HG02610 (cell line): ENCODE results near the gene ANGPTL8.

Experiments used
- ATAC-seq: cut with Tn5 transposase; IDR thresholded peaks from one replicate; pipeline ENCODE4 v1.9.1; 2021; ENCODE audit warnings: mild to moderate bottlenecking, moderate library complexity; ENCODE audit not compliant: unreplicated experiment

ANGPTL8 gene

GRCh38 chr19:11260996-11261395, 21.6 kb downstream of the ANGPTL8 start:
- no peak for ATAC-seq

GRCh38 chr19:11261431-11261970, 22.1 kb downstream of the ANGPTL8 start:
- ATAC-seq: no peak

GRCh38 chr19:11261971-11262839, 22.8 kb downstream of the ANGPTL8 start, which contains the start of gene DOCK6:
DOCK6 (minus strand) TSS chr19:11262524; CDS start chr19:11262440, 84 bp downstream.
- ATAC-seq: no peak

- no peak for ATAC-seq
Measured at GRCh38 chr19:11263726-11264125, 24.3 kb downstream of the ANGPTL8 start.

GRCh38 chr19:11264452-11265176, 25.2 kb downstream of the ANGPTL8 start:
- no peak for ATAC-seq

- ATAC-seq: no peak
Measured at GRCh38 chr19:11265177-11265784, 25.9 kb downstream of the ANGPTL8 start.

GRCh38 chr19:11265785-11266236, 26.4 kb downstream of the ANGPTL8 start:
- no peak for ATAC-seq

GRCh38 chr19:11267316-11268085, 28.1 kb downstream of the ANGPTL8 start:
- ATAC-seq: no peak

- no peak for ATAC-seq
Measured at GRCh38 chr19:11268783-11269267, 29.4 kb downstream of the ANGPTL8 start.

GRCh38 chr19:11269408-11269807, 30.0 kb downstream of the ANGPTL8 start:
- ATAC-seq: no peak

GRCh38 chr19:11273296-11273695, 33.9 kb downstream of the ANGPTL8 start:
- no peak for ATAC-seq

GRCh38 chr19:11273989-11274388, 34.6 kb downstream of the ANGPTL8 start:
- no peak for ATAC-seq

GRCh38 chr19:11274533-11275086, 35.2 kb downstream of the ANGPTL8 start:
- ATAC-seq: no peak

GRCh38 chr19:11278670-11279069, 39.3 kb downstream of the ANGPTL8 start:
- ATAC-seq: no peak

- peak; percentile 53 for ATAC-seq
Measured at GRCh38 chr19:11279505-11280236, 40.3 kb downstream of the ANGPTL8 start.

GRCh38 chr19:11281356-11282049, 42.1 kb downstream of the ANGPTL8 start:
- no peak for ATAC-seq

GRCh38 chr19:11284515-11284914, 45.1 kb downstream of the ANGPTL8 start:
- no peak for ATAC-seq

GRCh38 chr19:11286312-11286974, 47.0 kb downstream of the ANGPTL8 start:
- ATAC-seq: no peak
